ENCODE data around the gene MST1.

GRCh38 chr3:49634736-49635135 lies 54.5 kb downstream of the MST1 start:
- TF ChIP-seq CTCF (IDR thresholded peaks at IDR 0.05) (no peak), POLR2AphosphoS5 (IDR thresholded peaks at IDR 0.05) (no peak), EP300 (IDR thresholded peaks at IDR 0.05) (no peak), POLR2A (IDR thresholded peaks at IDR 0.05) (no peak)
